Measurements from ENCODE around the gene PCBP4.

DNA sequence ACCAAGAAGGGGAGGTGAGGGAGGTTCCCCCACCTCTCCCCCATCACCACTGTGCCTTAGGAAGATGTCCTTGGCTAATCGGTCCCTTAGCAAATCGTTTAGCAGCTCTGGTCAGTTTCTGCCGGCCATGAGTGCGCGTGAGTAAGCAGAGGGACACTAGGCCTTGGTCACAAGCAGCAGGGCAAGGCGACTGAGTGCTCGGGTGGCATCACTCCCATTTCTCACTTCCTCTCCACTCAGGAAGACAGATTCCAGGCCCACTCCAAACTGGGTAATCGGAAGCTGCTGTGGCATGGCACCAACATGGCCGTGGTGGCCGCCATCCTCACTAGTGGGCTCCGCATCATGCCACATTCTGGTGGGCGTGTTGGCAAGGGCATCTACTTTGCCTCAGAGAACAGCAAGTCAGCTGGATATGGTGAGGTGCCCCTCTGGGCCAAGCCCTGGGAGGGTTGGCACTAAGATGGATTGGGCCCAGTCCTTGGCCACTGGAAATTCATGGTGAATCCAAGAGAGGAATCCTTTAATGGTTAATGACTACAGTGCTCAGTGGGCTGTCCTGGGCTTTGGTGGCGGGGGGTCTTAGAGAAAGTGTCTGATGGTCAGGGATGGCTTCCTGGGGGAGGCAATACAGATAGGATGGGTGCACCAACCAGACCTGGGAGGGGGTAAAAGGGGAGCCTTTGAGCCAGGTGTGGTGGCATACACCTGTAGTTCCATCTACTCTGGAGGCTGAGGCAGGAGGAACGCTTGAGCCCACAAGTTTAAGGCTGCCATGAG, 21.1 kb downstream of the PCBP4 start:
- TF ChIP-seq CTCF (IDR thresholded peaks at IDR 0.05; ENCODE audit: low read depth, low read length, poor library complexity, severe bottlenecking) (no peak), EZH2phosphoT487 (IDR thresholded peaks at IDR 0.05; ENCODE audit: borderline replicate concordance, low read length) (no peak)

Measured in DOHH2 (cell line).